GM20000 (cell line): ENCODE results near the gene ISM2.
"Not testable (repeated sequence)": the region's sequence is repeated elsewhere in the genome, so short reads cannot be mapped to it uniquely, and the experiment has no call there.

ENCODE experiments used
- DNase-seq: peaks from one replicate; pipeline ENCODE4 v3.0.0; 2012; ENCODE audit warnings: low spot score
- TF ChIP-seq, protein P1 (sequence below): IDR thresholded peaks from 2 replicates; pipeline ENCODE4 v1.5.1; 2012; ENCODE audit warnings: mild to moderate bottlenecking, control low read depth; ENCODE audit errors: extremely low read depth, missing control alignments

The ISM2 gene

DNA sequence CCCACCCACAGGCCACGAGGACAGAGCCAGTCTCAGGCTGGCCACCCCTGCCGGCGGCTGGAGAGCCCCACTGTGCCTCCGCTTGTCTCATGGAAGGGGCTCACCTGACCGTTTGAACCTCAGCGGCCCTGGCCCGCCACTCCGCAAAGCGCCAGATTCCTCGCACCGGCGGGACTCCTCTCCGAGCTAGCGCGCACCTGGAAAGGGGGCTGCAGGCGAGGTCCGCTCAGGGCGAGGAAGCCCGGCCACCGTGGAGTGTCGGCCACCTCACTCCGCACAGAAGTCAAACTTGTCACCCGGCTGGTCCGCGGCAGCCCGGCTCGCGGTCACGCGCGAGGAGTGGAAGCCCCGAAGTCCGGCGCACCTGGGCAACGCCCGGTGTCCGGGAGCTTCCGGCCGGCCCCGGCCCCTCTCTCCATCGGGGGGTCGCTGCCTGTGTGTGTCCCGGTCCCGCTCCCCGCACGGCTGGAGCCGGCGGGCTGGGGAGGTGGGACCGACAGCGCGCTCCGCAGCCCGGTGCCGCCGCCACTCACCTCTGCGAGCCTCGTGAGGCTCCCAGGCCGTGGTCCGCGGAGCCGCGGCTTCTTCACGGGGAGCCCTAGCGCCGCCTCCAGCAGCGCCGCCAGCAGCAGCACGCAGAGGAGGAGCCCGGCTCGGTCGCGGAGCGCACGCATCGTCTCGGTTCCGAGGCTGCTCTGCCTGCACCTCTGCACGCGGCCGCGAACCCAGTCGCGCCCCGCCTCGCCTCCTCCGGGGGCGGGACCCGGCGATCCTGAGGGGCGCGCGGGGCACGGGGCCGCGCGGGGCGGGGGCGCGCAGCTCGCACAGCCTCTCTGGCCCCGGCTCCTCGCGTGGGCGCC is at the start of gene ISM2:
Gene ISM2, minus strand, starts transcription at position 697 of the 860 bp plus-strand sequence. Its CDS starts 23 bp downstream, at position 674.
- peak; percentile 89 for DNase-seq

DNA sequence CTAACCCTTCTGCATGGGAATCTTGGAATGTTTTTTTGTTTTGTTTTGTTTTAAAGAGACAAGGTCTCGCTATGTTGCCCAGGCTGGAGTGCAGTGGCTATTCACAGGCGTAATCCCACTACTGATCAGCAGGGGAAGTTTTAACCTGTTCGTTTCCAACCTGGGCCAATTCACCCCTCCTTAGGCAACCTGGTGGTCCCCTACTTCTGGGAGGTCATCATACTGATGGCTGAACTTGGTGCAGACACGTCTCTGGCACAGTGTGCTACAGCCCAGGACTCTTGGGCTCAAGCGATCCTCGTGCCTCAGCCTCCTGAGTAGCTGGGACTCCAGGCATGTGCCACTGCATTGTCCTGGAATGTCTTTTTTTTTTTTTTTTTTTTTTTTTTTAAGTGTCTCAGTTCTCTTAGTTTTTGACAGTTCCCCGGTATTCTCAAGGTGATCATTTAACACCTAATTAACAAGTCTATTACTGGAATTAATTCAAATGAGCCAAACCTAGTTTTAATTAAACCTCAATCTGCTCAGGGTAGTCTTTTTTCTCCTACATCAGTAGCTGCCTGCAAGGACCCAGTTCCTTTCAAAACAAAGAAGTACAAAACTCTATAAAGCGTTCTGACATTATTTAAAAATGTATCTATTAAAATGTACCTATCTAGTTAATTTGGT is 49.0 kb upstream of the ISM2 start:
- TF ChIP-seq, protein P1, sequence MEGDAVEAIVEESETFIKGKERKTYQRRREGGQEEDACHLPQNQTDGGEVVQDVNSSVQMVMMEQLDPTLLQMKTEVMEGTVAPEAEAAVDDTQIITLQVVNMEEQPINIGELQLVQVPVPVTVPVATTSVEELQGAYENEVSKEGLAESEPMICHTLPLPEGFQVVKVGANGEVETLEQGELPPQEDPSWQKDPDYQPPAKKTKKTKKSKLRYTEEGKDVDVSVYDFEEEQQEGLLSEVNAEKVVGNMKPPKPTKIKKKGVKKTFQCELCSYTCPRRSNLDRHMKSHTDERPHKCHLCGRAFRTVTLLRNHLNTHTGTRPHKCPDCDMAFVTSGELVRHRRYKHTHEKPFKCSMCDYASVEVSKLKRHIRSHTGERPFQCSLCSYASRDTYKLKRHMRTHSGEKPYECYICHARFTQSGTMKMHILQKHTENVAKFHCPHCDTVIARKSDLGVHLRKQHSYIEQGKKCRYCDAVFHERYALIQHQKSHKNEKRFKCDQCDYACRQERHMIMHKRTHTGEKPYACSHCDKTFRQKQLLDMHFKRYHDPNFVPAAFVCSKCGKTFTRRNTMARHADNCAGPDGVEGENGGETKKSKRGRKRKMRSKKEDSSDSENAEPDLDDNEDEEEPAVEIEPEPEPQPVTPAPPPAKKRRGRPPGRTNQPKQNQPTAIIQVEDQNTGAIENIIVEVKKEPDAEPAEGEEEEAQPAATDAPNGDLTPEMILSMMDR = no peak
- DNase-seq = no peak

More for the DNA sequence above, at the start of gene ISM2:
- TF ChIP-seq, protein P1 = no peak

- not testable (repeated sequence) for DNase-seq
These were observed 46.6 kb upstream of the ISM2 start for GRCh38 chr14:77545171-77545570.

- no peak for DNase-seq
- TF ChIP-seq, protein P1 = no peak
These were observed 46.0 kb upstream of the ISM2 start for GRCh38 chr14:77544571-77544970.

GRCh38 chr14:77543637-77544334 is 45.2 kb upstream of the ISM2 start:
- TF ChIP-seq, protein P1 = no peak
- DNase-seq = no peak

DNA sequence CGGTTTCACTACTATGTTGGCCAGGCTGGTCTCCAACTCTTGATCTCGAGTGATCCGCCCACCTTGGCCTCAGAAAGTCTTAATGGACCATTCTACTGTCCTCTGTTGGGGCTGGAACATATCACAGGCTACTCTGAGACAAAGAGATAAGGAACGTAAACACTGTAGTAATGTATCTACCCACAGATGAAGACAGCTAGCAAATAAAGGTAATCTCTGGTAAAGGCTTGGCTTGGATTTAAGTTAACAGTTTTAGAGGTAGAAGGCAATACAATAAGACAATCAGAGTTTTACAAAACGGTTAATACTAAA is 44.6 kb upstream of the ISM2 start:
- no peak for DNase-seq
- TF ChIP-seq, protein P1 = no peak

GRCh38 chr14:77542421-77543239 is 44.0 kb upstream of the ISM2 start:
- no peak for DNase-seq
- TF ChIP-seq, protein P1 = no peak
